Endothelial cell of umbilical vein (primary cell): ENCODE data around the gene HSPB6. TPM values are rescaled to one million over a fixed set of nuclear protein-coding genes. Genes with fewer than 3 reads are reported as not detected.

ENCODE experiments used
- BruUV-seq: library from RNA; stranded (reverse); fragments of 400-500 nt; replicated peaks from 2 replicates; lab custom pipeline; 2021; lab: Mats Ljungman, UMichigan
- CTCF ChIA-PET: fragments of 300-600, 350-600 bp; sonication (Branson Sonifier 250); formaldehyde crosslinking; loops from one replicate; lab custom pipeline; 2021; ENCODE audit warnings: antibody characterized with exemption, inconsistent platforms; lab: Charles Lee
- POLR2A ChIA-PET: fragments of 300-600, 350-600 bp; sonication (Branson Sonifier 250); formaldehyde crosslinking; loops from one replicate; lab custom pipeline; 2021; ENCODE audit warnings: antibody characterized with exemption, inconsistent platforms; lab: Charles Lee
- DNase-seq: peaks from one replicate; pipeline ENCODE4 v3.0.0-alpha.2; 2011; ENCODE audit warnings: low read depth, low spot score
- FAIRE-seq: peaks from 2 replicates; lab custom pipeline; 2011; peaks lifted over from hg19 to GRCh38; lab: Jason Lieb, UNC
- H2AFZ ChIP-seq: 2 replicates; pipeline ENCODE4 v1.6.0; 2012; ENCODE audit warnings: low read depth, low read length, control low read depth, inconsistent platforms
- H3K27ac ChIP-seq: 2 replicates; pipeline ENCODE4 v1.5.1; 2011; ENCODE audit warnings: low read depth, mild to moderate bottlenecking, control low read depth, low read length, moderate library complexity; ENCODE audit not compliant: insufficient read depth
- H3K27me3 ChIP-seq, 2 experiments: 2 replicates each; pipeline versions ENCODE4 v1.6.0 to v1.6.1; 2011; ENCODE audit warnings: low read length in 2 of 2, mixed read lengths in 1 of 2; ENCODE audit not compliant: control insufficient read depth in 2 of 2, insufficient read depth in 2 of 2
- H3K36me3 ChIP-seq, 2 experiments: 2 replicates in 1 of 2; 3 replicates in 1 of 2; pipeline ENCODE4 v1.5.1; 2011; ENCODE audit warnings: low read length in 2 of 2, mild to moderate bottlenecking in 1 of 2, moderate library complexity in 1 of 2; ENCODE audit not compliant: control insufficient read depth in 2 of 2, insufficient read depth in 2 of 2; ENCODE audit errors: extremely low read depth in 1 of 2
- H3K4me1 ChIP-seq: 3 replicates; pipeline ENCODE4 v1.5.1; 2011; ENCODE audit warnings: mild to moderate bottlenecking, low read length; ENCODE audit not compliant: control insufficient read depth, insufficient read depth; ENCODE audit errors: extremely low read depth
- H3K4me2 ChIP-seq: 2 replicates; pipeline ENCODE4 v1.6.1; 2011; ENCODE audit warnings: low read length, control low read depth, mixed read lengths; ENCODE audit not compliant: insufficient read depth
- H3K4me3 ChIP-seq, 3 experiments: fragments of 200-600 bp in 1 of 3; sonication (generic), shearing (Covaris generic) in 1 of 3; replicated peaks in 1 of 3; 2 replicates each; pipeline ENCODE4 v1.5.1; 2011 to 2016; ENCODE audit warnings: control low read depth in 3 of 3, low read length in 3 of 3, mild to moderate bottlenecking in 2 of 3, inconsistent platforms in 1 of 3, low read depth in 1 of 3, moderate library complexity in 1 of 3; ENCODE audit not compliant: insufficient read depth in 1 of 3
- H3K79me2 ChIP-seq: 2 replicates; pipeline ENCODE4 v1.6.0; 2012; ENCODE audit warnings: low read length, inconsistent platforms; ENCODE audit not compliant: control insufficient read depth, insufficient read depth
- H3K9ac ChIP-seq: replicated peaks from 2 replicates; pipeline ENCODE3; 2011; ENCODE audit warnings: low read length, control low read depth; ENCODE audit not compliant: insufficient read depth; ENCODE audit errors: extremely low read depth
- H3K9me1 ChIP-seq: replicated peaks from 3 replicates; pipeline ENCODE4 v1.6.0; 2011; ENCODE audit warnings: mild to moderate bottlenecking, low read length; ENCODE audit not compliant: control insufficient read depth, insufficient read depth; ENCODE audit errors: extremely low read depth
- H3K9me3 ChIP-seq: replicated peaks from 2 replicates; pipeline ENCODE4 v1.5.1; 2012; ENCODE audit warnings: low read length, inconsistent platforms; ENCODE audit not compliant: control insufficient read depth, insufficient read depth
- H4K20me1 ChIP-seq: replicated peaks from 2 replicates; pipeline ENCODE3; 2011; ENCODE audit warnings: mild to moderate bottlenecking, low read length; ENCODE audit not compliant: control insufficient read depth, insufficient read depth; ENCODE audit errors: extremely low read depth
- CTCF ChIP-seq, 2 donors: IDR thresholded peaks; 1 replicate in 1 of 2; 2 replicates in 1 of 2; pipeline ENCODE4 v1.5.1; 2011; ENCODE audit warnings: low read length in 2 of 2, mild to moderate bottlenecking in 2 of 2, moderate library complexity in 2 of 2, control low read depth in 1 of 2, inconsistent platforms in 1 of 2, low read depth in 1 of 2; ENCODE audit not compliant: insufficient read depth in 1 of 2; ENCODE audit errors: extremely low read depth in 1 of 2
- EZH2 ChIP-seq: IDR thresholded peaks from 2 replicates; pipeline ENCODE4 v1.6.1; 2012; ENCODE audit warnings: borderline replicate concordance, low read depth, mild to moderate bottlenecking, moderate library complexity, low read length, inconsistent platforms; ENCODE audit not compliant: severe bottlenecking
- FOS ChIP-seq: IDR thresholded peaks from 2 replicates; pipeline ENCODE4 v1.6.1; 2011; ENCODE audit warnings: mild to moderate bottlenecking, low read length, moderate library complexity, borderline replicate concordance; ENCODE audit not compliant: insufficient read depth
- GATA2 ChIP-seq: IDR thresholded peaks from 2 replicates; pipeline ENCODE4 v1.7.0; 2011; ENCODE audit warnings: low read depth, mild to moderate bottlenecking, moderate library complexity, mixed read lengths, low read length; ENCODE audit not compliant: insufficient read length, insufficient read depth
- JUN ChIP-seq: IDR thresholded peaks from 2 replicates; pipeline ENCODE4 v1.6.1; 2011; ENCODE audit warnings: borderline replicate concordance, low read depth; ENCODE audit not compliant: insufficient read length, insufficient read depth
- MAX ChIP-seq: IDR thresholded peaks from 2 replicates; pipeline ENCODE4 v1.6.1; 2011; ENCODE audit not compliant: insufficient read depth, insufficient read length
- MYC ChIP-seq: IDR thresholded peaks from one replicate; pipeline ENCODE4 v1.6.1; 2011; ENCODE audit warnings: mild to moderate bottlenecking, low read depth, low read length
- POLR2A ChIP-seq: IDR thresholded peaks from 2 replicates; pipeline ENCODE4 v1.6.1; 2012; ENCODE audit warnings: low read depth, mild to moderate bottlenecking, control low read depth, low read length
- POLR2AphosphoS5 ChIP-seq: IDR thresholded peaks from 2 replicates; pipeline ENCODE4 v1.6.1; 2012; ENCODE audit warnings: low read depth, mild to moderate bottlenecking, control low read depth, low read length, moderate library complexity; ENCODE audit not compliant: insufficient read depth
- dilution Hi-C: fragments of 300-500 bp; cut with MboI; formaldehyde crosslinking; loops from one replicate; pipeline ENCODE4 v1.15.0; 2019; ENCODE audit warnings: low sequenced_read_pairs; ENCODE audit not compliant: extremely low pct_ligation_motif_present
- intact Hi-C: fragments of 100-400 bp; cut with micrococcal nuclease; formaldehyde crosslinking; loops from one replicate; pipeline ENCODE4 v1.10.0; 2022
- polyA plus RNA-seq, 4 experiments: library from polyadenylated mRNA; depleted of rRNA in 3 of 4; stranded (reverse) in 3 of 4; unstranded in 1 of 4; fragments of >200 nt; gene quantifications; 2 replicates each; pipeline versions ENCODE4 v1.2.1 to v1.2.3, GENCODE V29; 2011 to 2012; ENCODE audit warnings: missing spikeins in 1 of 4
- total RNA-seq: library from RNA; stranded (reverse); gene quantifications from 2 replicates; pipeline ENCODE4 v1.2.3, GENCODE V29; 2021

The HSPB6 gene
- total and polyA plus RNA-seq, 2 donors (not counting 3 experiments of a cell fraction or from before 2014, with no cell fraction given), result 3.4 to 6.2 TPM

- no peak overlapping the region for H3K4me3 ChIP-seq
- H3K4me2 ChIP-seq, result no peak overlapping the region
- no peak overlapping the region for H3K27ac ChIP-seq
- ChIA-PET CTCF (interaction anchor here (0.9 kb wide), 1 partner anchor 10 kb away, joined by 3 read pairs; the partner anchor contains the start of genes PSENEN and U2AF1L4), POLR2A (no interaction called here)
- no peaks in the 10 kb centered on the region for H3K9me1 ChIP-seq
- no peak for TF ChIP-seq EZH2
- no peak for TF ChIP-seq FOS
- TF ChIP-seq CTCF (IDR thresholded peaks at IDR 0.05; ENCODE audit: extremely low read depth in 1 of 2, insufficient read depth in 1 of 2, low read depth in 1 of 2, low read length in 2 of 2), result no peak
- no peak for TF ChIP-seq POLR2A
- TF ChIP-seq MAX, result no peak
- no peak for TF ChIP-seq GATA2
- no peak for TF ChIP-seq MYC
- no peak for TF ChIP-seq JUN
- no peak for TF ChIP-seq POLR2AphosphoS5
- BruUV-seq, result no TSS peak
- DNase-seq (no peak), FAIRE-seq (no peak)
- no peaks in the 10 kb centered on the region for H3K27me3 ChIP-seq
- H3K9ac ChIP-seq, result no peak overlapping the region
- H3K36me3 ChIP-seq, result peaks cover 0 to 13% of the 10 kb centered on the region in 2 experiments
- H3K4me1 ChIP-seq, result peaks cover 22% of the 10 kb centered on the region
- no peak overlapping the region for H2AFZ ChIP-seq
- dilution Hi-C loops (no loop called here), intact Hi-C loops (loop anchor here (5.0 kb wide), 1 partner anchor 108 kb away; the partner anchor contains the start of gene COX6B1)
- no peaks in the 10 kb centered on the region for H3K9me3 ChIP-seq
- no peaks in the 10 kb centered on the region for H4K20me1 ChIP-seq
- peaks cover 14% of the 10 kb centered on the region for H3K79me2 ChIP-seq
Measured at GRCh38 chr19:35755550-35756376, 1.1 kb downstream of the HSPB6 start.
